ENCODE data around the gene XRRA1. TPM values are rescaled to one million over a fixed set of nuclear protein-coding genes. Genes with fewer than 3 reads are reported as not detected.
A peak's percentile ranks its signal among the peaks of the same experiment; 100 is the strongest.
"Not testable (repeated sequence)": the region's sequence is repeated elsewhere in the genome, so short reads cannot be mapped to it uniquely, and the experiment has no call there.

Gene XRRA1
- total RNA-seq, 1 experiment from 2014 or later, result 49.6 TPM

DNA sequence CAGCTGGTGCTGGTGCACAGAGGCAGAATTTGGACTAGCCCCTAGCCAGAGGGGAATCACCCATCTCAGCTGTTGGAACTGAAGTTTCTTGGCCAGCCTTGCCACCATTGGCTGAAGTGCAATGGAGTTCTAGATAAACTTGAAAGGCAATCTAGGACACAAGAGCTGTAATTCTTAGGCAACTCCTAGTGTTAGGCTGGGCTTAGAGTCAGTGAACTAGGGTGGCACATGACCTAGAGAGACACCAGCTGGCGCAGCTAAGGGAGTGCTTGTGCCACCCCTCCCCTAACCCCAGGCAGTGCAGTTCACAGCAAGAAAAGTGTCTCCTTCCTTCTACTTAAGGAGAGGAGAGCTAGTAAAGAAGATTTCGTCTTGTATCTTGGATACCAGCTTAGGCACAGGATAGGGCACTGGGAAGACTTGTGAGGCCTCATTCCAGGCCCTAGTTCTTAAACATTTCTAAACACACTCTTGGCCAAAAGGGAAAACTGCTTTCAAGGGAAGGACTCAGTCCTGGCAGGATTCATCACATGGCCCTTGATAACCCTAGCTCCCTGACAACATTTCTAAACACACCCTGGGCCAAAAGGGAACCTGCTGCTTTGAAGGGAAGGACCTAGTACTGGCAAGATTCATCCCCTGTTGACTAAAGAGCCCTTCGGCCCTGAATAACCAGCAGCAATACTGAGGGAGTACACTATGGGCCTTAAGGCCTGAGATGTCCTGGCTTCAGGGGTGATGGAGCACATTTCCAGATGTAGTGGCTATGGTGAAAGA, 53.4 kb downstream of the XRRA1 start:
- Mint-ChIP-seq H3K36me3 (ENCODE audit: insufficient read depth, unreplicated experiment) (peaks cover 25% of the 10 kb centered on the region), H3K27me3 (ENCODE audit: insufficient read depth, unreplicated experiment) (no peaks in the 10 kb centered on the region), H3K4me3 (ENCODE audit: unreplicated experiment) (no peak overlapping the region), H3K9me3 (ENCODE audit: unreplicated experiment) (peaks cover 16% of the 10 kb centered on the region), H3K27ac (ENCODE audit: low read depth, unreplicated experiment) (no peak overlapping the region), H3K4me1 (ENCODE audit: insufficient read depth, unreplicated experiment) (peaks cover 7% of the 10 kb centered on the region)
- intact Hi-C loops (cut with micrococcal nuclease), result no loop called here
- ChIA-PET CTCF (interaction anchor here (0.6 kb wide), 1 partner anchor 34 kb away, joined by 3 read pairs; no protein-coding TSS in a partner anchor), POLR2A (no interaction called here)
- DNase-seq (ENCODE audit: unreplicated experiment), result no peak
- BruUV-seq (replicated peaks), result no TSS peak
- TF ChIP-seq, protein P1, sequence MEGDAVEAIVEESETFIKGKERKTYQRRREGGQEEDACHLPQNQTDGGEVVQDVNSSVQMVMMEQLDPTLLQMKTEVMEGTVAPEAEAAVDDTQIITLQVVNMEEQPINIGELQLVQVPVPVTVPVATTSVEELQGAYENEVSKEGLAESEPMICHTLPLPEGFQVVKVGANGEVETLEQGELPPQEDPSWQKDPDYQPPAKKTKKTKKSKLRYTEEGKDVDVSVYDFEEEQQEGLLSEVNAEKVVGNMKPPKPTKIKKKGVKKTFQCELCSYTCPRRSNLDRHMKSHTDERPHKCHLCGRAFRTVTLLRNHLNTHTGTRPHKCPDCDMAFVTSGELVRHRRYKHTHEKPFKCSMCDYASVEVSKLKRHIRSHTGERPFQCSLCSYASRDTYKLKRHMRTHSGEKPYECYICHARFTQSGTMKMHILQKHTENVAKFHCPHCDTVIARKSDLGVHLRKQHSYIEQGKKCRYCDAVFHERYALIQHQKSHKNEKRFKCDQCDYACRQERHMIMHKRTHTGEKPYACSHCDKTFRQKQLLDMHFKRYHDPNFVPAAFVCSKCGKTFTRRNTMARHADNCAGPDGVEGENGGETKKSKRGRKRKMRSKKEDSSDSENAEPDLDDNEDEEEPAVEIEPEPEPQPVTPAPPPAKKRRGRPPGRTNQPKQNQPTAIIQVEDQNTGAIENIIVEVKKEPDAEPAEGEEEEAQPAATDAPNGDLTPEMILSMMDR (IDR thresholded peaks at IDR 0.05; ENCODE audit: unreplicated experiment), result no peak

GRCh38 chr11:74893015-74893414, 55.9 kb downstream of the XRRA1 start:
- H3K4me3 Mint-ChIP-seq (ENCODE audit: unreplicated experiment); CTCF ChIA-PET; DNase-seq (ENCODE audit: unreplicated experiment); H3K27ac Mint-ChIP-seq (ENCODE audit: low read depth, unreplicated experiment); H3K4me1 Mint-ChIP-seq (ENCODE audit: insufficient read depth, unreplicated experiment); BruUV-seq (replicated peaks); H3K27me3 Mint-ChIP-seq (ENCODE audit: insufficient read depth, unreplicated experiment); POLR2A ChIA-PET; intact Hi-C loops (cut with micrococcal nuclease): not testable (repeated sequence)
- Mint-ChIP-seq H3K9me3 (ENCODE audit: unreplicated experiment) (peaks cover 10% of the 10 kb centered on the region), H3K36me3 (ENCODE audit: insufficient read depth, unreplicated experiment) (peaks cover 19% of the 10 kb centered on the region)

- Mint-ChIP-seq H3K4me1 (ENCODE audit: insufficient read depth, unreplicated experiment) (no peaks in the 10 kb centered on the region), H3K9me3 (ENCODE audit: unreplicated experiment) (no peaks in the 10 kb centered on the region), H3K4me3 (ENCODE audit: unreplicated experiment) (no peak overlapping the region), H3K27me3 (ENCODE audit: insufficient read depth, unreplicated experiment) (no peaks in the 10 kb centered on the region), H3K27ac (ENCODE audit: low read depth, unreplicated experiment) (no peak overlapping the region), H3K36me3 (ENCODE audit: insufficient read depth, unreplicated experiment) (peaks cover 10% of the 10 kb centered on the region)
- intact Hi-C loops (cut with micrococcal nuclease), result no loop called here
- no peak for DNase-seq (ENCODE audit: unreplicated experiment)
- TF ChIP-seq, protein P1 (IDR thresholded peaks at IDR 0.05; ENCODE audit: unreplicated experiment), result peak; percentile 49
- ChIA-PET CTCF (interaction anchor here (0.6 kb wide), 1 partner anchor 150 kb away, joined by 3 read pairs; no protein-coding TSS in a partner anchor), POLR2A (no interaction called here)
- no TSS peak for BruUV-seq (replicated peaks)
Measured at GRCh38 chr11:74877132-74877531, 71.8 kb downstream of the XRRA1 start.

GRCh38 chr11:74871037-74871436, 77.9 kb downstream of the XRRA1 start:
- intact Hi-C loops (cut with micrococcal nuclease), result no loop called here
- no peak overlapping the region for H3K27ac Mint-ChIP-seq (ENCODE audit: low read depth, unreplicated experiment)
- ChIA-PET POLR2A (interaction anchor here (0.6 to 1.4 kb wide), 4 partner anchors 10 to 86 kb away, joined by 3 read pairs; no protein-coding TSS in a partner anchor), CTCF (interaction anchor here (0.7 kb wide), 1 partner anchor 17 kb away, joined by 4 read pairs; no protein-coding TSS in a partner anchor)
- DNase-seq (ENCODE audit: unreplicated experiment), result no peak
- BruUV-seq (replicated peaks), result no TSS peak
- H3K4me1 Mint-ChIP-seq (ENCODE audit: insufficient read depth, unreplicated experiment), result no peaks in the 10 kb centered on the region
- TF ChIP-seq, protein P1 (IDR thresholded peaks at IDR 0.05; ENCODE audit: unreplicated experiment), result no peak
- no peaks in the 10 kb centered on the region for H3K27me3 Mint-ChIP-seq (ENCODE audit: insufficient read depth, unreplicated experiment)
- no peak overlapping the region for H3K4me3 Mint-ChIP-seq (ENCODE audit: unreplicated experiment)
- H3K9me3 Mint-ChIP-seq (ENCODE audit: unreplicated experiment), result peaks cover 44% of the 10 kb centered on the region
- H3K36me3 Mint-ChIP-seq (ENCODE audit: insufficient read depth, unreplicated experiment), result peaks cover 36% of the 10 kb centered on the region
